Measurements from ENCODE around the gene OR2V2. TPM values are rescaled to one million over a fixed set of nuclear protein-coding genes. Genes with fewer than 3 reads are reported as not detected.
A peak's percentile ranks its signal among the peaks of the same experiment; 100 is the strongest.

Gene OR2V2
- total RNA-seq, 1 experiment from 2014 or later: not detected

GRCh38 chr5:181184845-181185216, 37.4 kb downstream of the OR2V2 start:
- no peaks in the 10 kb centered on the region for H3K9me3 ChIP-seq (ENCODE audit: control insufficient read depth, low read depth, low read length)
- no peak for TF ChIP-seq CTCF (conservative IDR thresholded peaks at IDR 0.05)
- no CpG with 5 or more reads among the region's 16 CpGs for WGBS (ENCODE audit: extremely low coverage, insufficient read length, low lambda C conversion rate)

More at GRCh38 chr5:181184845-181185216, 37.4 kb downstream of the OR2V2 start:
- Histone ChIP-seq H4K20me1 (ENCODE audit: control insufficient read depth, insufficient read depth, insufficient read length) (no peaks in the 10 kb centered on the region), H3K4me1 (ENCODE audit: insufficient read depth, low read length) (no peaks in the 10 kb centered on the region), H3K4ac (ENCODE audit: low read depth, low read length) (no peak overlapping the region), H3T11ph (ENCODE audit: low read length) (no peak overlapping the region), H3K4me2 (ENCODE audit: insufficient read depth, insufficient read length, low read length) (no peak overlapping the region), H2BK20ac (ENCODE audit: low read depth, low read length, poor library complexity, severe bottlenecking) (no peak overlapping the region), H3K27me3 (ENCODE audit: insufficient read depth, low read length) (peaks cover 4% of the 10 kb centered on the region; the same call in 1 of the 2 replicates), H2BK120ac (ENCODE audit: low read depth, low read length, poor library complexity, severe bottlenecking) (no peak overlapping the region), H3K23ac (ENCODE audit: insufficient read length, low read depth, low read length) (no peak overlapping the region), H2BK5ac (ENCODE audit: insufficient read length, low read length) (no peak overlapping the region), H2BK12ac (ENCODE audit: insufficient read length, low read depth, low read length) (no peak overlapping the region), H3K79me2 (ENCODE audit: insufficient read depth, low read length) (no peaks in the 10 kb centered on the region), H3K27ac (ENCODE audit: insufficient read length, low read depth, low read length) (no peak overlapping the region), H3K18ac (ENCODE audit: insufficient read length, low read depth, low read length) (peak overlapping the region; percentile 36), H3K9ac (ENCODE audit: extremely low read depth, insufficient read length, low read length) (no peak overlapping the region), H2BK15ac (ENCODE audit: low read depth, low read length) (no peak overlapping the region), H3K56ac (ENCODE audit: insufficient read length, low read depth, low read length) (no peak overlapping the region), H4K8ac (replicated peaks; ENCODE audit: insufficient read length, low read depth, low read length) (no peak overlapping the region), H4K5ac (ENCODE audit: insufficient read length, low read depth, low read length) (no peak overlapping the region), H3K23me2 (ENCODE audit: insufficient read length, low read depth, low read length, poor library complexity, severe bottlenecking) (peaks cover 18% of the 10 kb centered on the region), H2AFZ (ENCODE audit: low read length) (no peak overlapping the region), H2AK5ac (ENCODE audit: insufficient read length, low read length) (no peak overlapping the region), H3K79me1 (ENCODE audit: insufficient read depth, low read depth, low read length, poor library complexity, severe bottlenecking) (no peaks in the 10 kb centered on the region), H4K91ac (ENCODE audit: insufficient read length, low read depth, low read length) (no peak overlapping the region), H3K14ac (ENCODE audit: insufficient read depth, low read length) (no peak overlapping the region)
- DNase-seq: no peak
- H3K27me3 Mint-ChIP-seq (ENCODE audit: low read depth): peaks cover 25% of the 10 kb centered on the region
- peaks cover 12 to 21% of the 10 kb centered on the region in 2 experiments for H3K4me1 Mint-ChIP-seq
- H3K9me3 Mint-ChIP-seq: peaks cover 16 to 23% of the 10 kb centered on the region in 2 experiments
- peaks cover 0 to 4% (median 2%) of the 10 kb centered on the region in 3 experiments; a peak in 3 of 7 replicates for H3K36me3 Mint-ChIP-seq (ENCODE audit: insufficient read depth in 1 of 3, low read depth in 3 of 3)
- H3K27ac Mint-ChIP-seq: peak overlapping the region in 1 of 3 experiments; percentile 97; a peak in 2 of 7 replicates
- peak overlapping the region; percentile 83 to 84 for H3K4me3 Mint-ChIP-seq

Data from H9 (cell line).